GM12878 (cell line): ENCODE results near the gene NANOS2. TPM values are rescaled to one million over a fixed set of nuclear protein-coding genes. Genes with fewer than 3 reads are reported as not detected.

ENCODE experiments used
- ATF3 ChIP-seq: IDR thresholded peaks from 2 replicates; pipeline ENCODE4 v1.6.1; 2011; ENCODE audit warnings: low read depth, mild to moderate bottlenecking, low read length, moderate library complexity, borderline replicate concordance; ENCODE audit errors: extremely low read depth
- BCLAF1 ChIP-seq: fragments of 450-650 bp; IDR thresholded peaks from 2 replicates; pipeline ENCODE4 v1.6.1; 2017; ENCODE audit warnings: antibody characterized with exemption, mild to moderate bottlenecking, moderate library complexity
- E4F1 ChIP-seq: fragments of 450-650 bp; IDR thresholded peaks from 2 replicates; pipeline ENCODE4 v1.6.1; 2018; ENCODE audit warnings: borderline replicate concordance, mild to moderate bottlenecking; ENCODE audit not compliant: partially characterized antibody
- EZH2 ChIP-seq: IDR thresholded peaks from 2 replicates; pipeline ENCODE4 v1.6.1; 2012; ENCODE audit warnings: low read depth, mild to moderate bottlenecking, control low read depth, inconsistent platforms, low read length, borderline replicate concordance; ENCODE audit not compliant: control insufficient read depth
- MAX ChIP-seq: IDR thresholded peaks from 2 replicates; pipeline ENCODE4 v1.6.1; 2012; ENCODE audit warnings: low read depth, low read length, improper control_type of control experiment
- NKRF ChIP-seq: fragments of 450-650 bp; conservative IDR thresholded peaks from 2 replicates; pipeline ENCODE4 v1.6.1; 2017; ENCODE audit warnings: mild to moderate bottlenecking, moderate library complexity
- NR2C1 ChIP-seq: fragments of 450-650 bp; IDR thresholded peaks from 2 replicates; pipeline ENCODE4 v1.6.1; 2017; ENCODE audit warnings: antibody characterized with exemption, mild to moderate bottlenecking, moderate library complexity
- SMARCA5 ChIP-seq: fragments of 450-650 bp; IDR thresholded peaks from 2 replicates; pipeline ENCODE4 v1.6.1; 2017; ENCODE audit warnings: mild to moderate bottlenecking
- SP1 ChIP-seq: IDR thresholded peaks from one replicate; pipeline ENCODE4 v1.6.1; 2011; ENCODE audit warnings: low read depth, low read length
- SPI1 ChIP-seq: IDR thresholded peaks from 2 replicates; pipeline ENCODE4 v1.6.1; 2011; ENCODE audit warnings: low read depth, mild to moderate bottlenecking, low read length, moderate library complexity, borderline replicate concordance; ENCODE audit not compliant: insufficient read depth
- SRF ChIP-seq, 2 experiments: IDR thresholded peaks; 2 replicates each; pipeline ENCODE4 v1.6.1; 2011; ENCODE audit warnings: low read depth in 2 of 2, low read length in 2 of 2, mild to moderate bottlenecking in 1 of 2, moderate library complexity in 1 of 2
- YY1 ChIP-seq: IDR thresholded peaks from 2 replicates; pipeline ENCODE4 v1.6.1; 2011; ENCODE audit warnings: low read depth, mild to moderate bottlenecking, low read length
- ZNF274 ChIP-seq: IDR thresholded peaks from one replicate; pipeline ENCODE4 v1.8.0; 2011; ENCODE audit not compliant: insufficient read length, insufficient read depth
- polyA plus RNA-seq, 11 experiments: library from polyadenylated mRNA; depleted of rRNA in 4 of 11; unstranded in 6 of 11; stranded (reverse) in 5 of 11; fragments of >200 nt; fragmentation: Nextera tagmentation in 4 of 11; fragmentation: Illumina TruSeq in 1 of 11; extraction: Ambion mirVana in 4 of 11; extraction: Trizol in 1 of 11; gene quantifications; 1 replicate in 1 of 11; 2 replicates in 10 of 11; pipeline versions ENCODE4 v1.2.1 to v1.2.3, GENCODE V29; 2011 to 2016; ENCODE audit warnings: inconsistent platforms in 2 of 11, missing spikeins in 2 of 11, low read depth in 1 of 11
- total RNA-seq, 4 experiments: library from RNA; depleted of rRNA in 3 of 4; stranded (reverse); fragments of >200 nt in 3 of 4; fragmentation: Illumina TruSeq in 1 of 4; extraction: Trizol in 1 of 4; gene quantifications; 2 replicates each; pipeline versions ENCODE4 v1.2.1 to v1.2.3, GENCODE V29; 2013 to 2021

The NANOS2 gene
- total and polyA plus RNA-seq, 10 of the 15 experiments (the other 5 are each of a cell fraction or from before 2014, with no cell fraction given): not detected

- peak; percentile 53; the same call in 1 of the 2 replicates for TF ChIP-seq YY1
- peak; percentile 37; the same call in 1 of the 2 replicates for TF ChIP-seq NR2C1
- TF ChIP-seq MAX: peak; percentile 56; the same call in 1 of the 2 replicates
- peak in 1 of 2 experiments; percentile 48; a peak in 1 of 4 replicates for TF ChIP-seq SRF (IDR thresholded peaks at IDR 0.05; ENCODE audit: low read depth in 2 of 2, low read length in 2 of 2)
- TF ChIP-seq SPI1: no peak
- TF ChIP-seq ATF3: no peak
- TF ChIP-seq EZH2: no peak
- no peak for TF ChIP-seq E4F1
- peak; percentile 51 for TF ChIP-seq BCLAF1
- no peak; the same call in 1 of the 2 replicates for TF ChIP-seq SMARCA5
- TF ChIP-seq SP1: peak; percentile 29
- TF ChIP-seq NKRF: peak; percentile 69; the same call in 1 of the 2 replicates
- no peak for TF ChIP-seq ZNF274
These were observed 28.8 kb downstream of the NANOS2 start, which contains the start of gene IRF2BP1 (continued) for GRCh38 chr19:45885556-45886426.
